Parathyroid adenoma (tissue), 2 donors: Measurements from ENCODE around the gene HDHD5.

Experiments
- H2AFZ ChIP-seq: fragments of 300-600 bp; sonication (generic); one replicate; pipeline ENCODE4 v1.7.0; 2017; ENCODE audit warnings: antibody characterized with exemption, mild to moderate bottlenecking
- H3K27ac ChIP-seq: fragments of 300-600 bp; sonication (generic); one replicate; pipeline ENCODE4 v1.7.0; 2017
- H3K27me3 ChIP-seq: fragments of 300-600 bp; sonication (generic); one replicate; pipeline ENCODE4 v1.7.0; 2017; ENCODE audit warnings: low read length; ENCODE audit not compliant: control insufficient read depth, insufficient read depth
- H3K36me3 ChIP-seq: fragments of 300-600 bp; sonication (generic); one replicate; pipeline ENCODE4 v1.7.0; 2017; ENCODE audit warnings: low read length; ENCODE audit not compliant: control insufficient read depth, insufficient read depth
- H3K4me1 ChIP-seq: fragments of 300-600 bp; sonication (generic); one replicate; pipeline ENCODE4 v1.7.0; 2017; ENCODE audit warnings: control low read depth
- H3K4me2 ChIP-seq: fragments of 300-600 bp; sonication (generic); one replicate; pipeline ENCODE4 v1.7.0; 2017; ENCODE audit warnings: low read length
- H3K4me3 ChIP-seq: fragments of 300-600 bp; sonication (generic); one replicate; pipeline ENCODE4 v1.7.0; 2017; ENCODE audit warnings: low read depth, low read length
- H3K79me2 ChIP-seq: fragments of 300-600 bp; sonication (generic); one replicate; pipeline ENCODE4 v1.7.0; 2017; ENCODE audit warnings: control low read depth
- H3K9ac ChIP-seq: fragments of 300-600 bp; sonication (generic); one replicate; pipeline ENCODE4 v1.7.0; 2017; ENCODE audit warnings: mild to moderate bottlenecking
- H3K9me3 ChIP-seq: fragments of 300-600 bp; sonication (generic); one replicate; pipeline ENCODE4 v1.7.0; 2017; ENCODE audit warnings: low read length; ENCODE audit not compliant: control insufficient read depth
- CTCF ChIP-seq: fragments of 300-600 bp; sonication (generic); IDR thresholded peaks from one replicate; pipeline ENCODE4 v1.7.0; 2017; ENCODE audit warnings: antibody characterized with exemption, mild to moderate bottlenecking
- donor health status: primary hyperparathyroidism.

HDHD5 gene

GRCh38 chr22:17119481-17120202, 39.4 kb downstream of the HDHD5 start:
- Histone ChIP-seq H3K27ac (no peak overlapping the region), H3K36me3 (no peaks in the 10 kb centered on the region)

GRCh38 chr22:17118342-17118741, 40.7 kb downstream of the HDHD5 start:
- Histone ChIP-seq H3K4me3 (no peak overlapping the region), H3K9ac (no peak overlapping the region), H3K36me3 (no peaks in the 10 kb centered on the region), H3K79me2 (no peaks in the 10 kb centered on the region), H3K27me3 (peaks cover 6% of the 10 kb centered on the region), H2AFZ (no peak overlapping the region), H3K27ac (no peak overlapping the region), H3K4me2 (no peak overlapping the region), H3K9me3 (no peaks in the 10 kb centered on the region), H3K4me1 (no peaks in the 10 kb centered on the region)
- TF ChIP-seq CTCF: no peak

More at GRCh38 chr22:17119481-17120202, 39.4 kb downstream of the HDHD5 start:
- H3K27me3 ChIP-seq: peaks cover 6% of the 10 kb centered on the region
- no peak overlapping the region for H3K9ac ChIP-seq
- H3K79me2 ChIP-seq: no peaks in the 10 kb centered on the region
- H2AFZ ChIP-seq: no peak overlapping the region
- H3K4me2 ChIP-seq: no peak overlapping the region
- no peaks in the 10 kb centered on the region for H3K4me1 ChIP-seq
- no peaks in the 10 kb centered on the region for H3K9me3 ChIP-seq
- H3K4me3 ChIP-seq: no peak overlapping the region
- TF ChIP-seq CTCF: no peak

GRCh38 chr22:17117890-17118289, 41.2 kb downstream of the HDHD5 start:
- Histone ChIP-seq H3K9me3 (no peaks in the 10 kb centered on the region), H3K27me3 (peaks cover 6% of the 10 kb centered on the region), H3K36me3 (no peaks in the 10 kb centered on the region), H3K79me2 (no peaks in the 10 kb centered on the region), H3K4me2 (no peak overlapping the region), H2AFZ (no peak overlapping the region), H3K4me1 (no peaks in the 10 kb centered on the region), H3K9ac (no peak overlapping the region), H3K27ac (no peak overlapping the region), H3K4me3 (no peak overlapping the region)
- no peak for TF ChIP-seq CTCF

- Histone ChIP-seq H3K27me3 (peaks cover 6% of the 10 kb centered on the region), H3K36me3 (no peaks in the 10 kb centered on the region), H3K4me2 (no peak overlapping the region), H3K27ac (no peak overlapping the region), H3K4me3 (no peak overlapping the region), H3K79me2 (no peaks in the 10 kb centered on the region), H2AFZ (no peak overlapping the region), H3K4me1 (no peaks in the 10 kb centered on the region), H3K9ac (no peak overlapping the region), H3K9me3 (no peaks in the 10 kb centered on the region)
- TF ChIP-seq CTCF: no peak
Observed at GRCh38 chr22:17117400-17117799, 41.7 kb downstream of the HDHD5 start.
